ENCODE measurements around the gene ZNF836.

GRCh38 chr19:52138983-52139251 is 32.5 kb downstream of the ZNF836 start:
- no peak for TF ChIP-seq CTCF (conservative IDR thresholded peaks at IDR 0.05)
- no peak for TF ChIP-seq EZH2 (IDR thresholded peaks at IDR 0.05; ENCODE audit: low read depth)

Measured in PC-9 (cell line).